Measurements from ENCODE around the gene BTNL9. TPM values are rescaled to one million over a fixed set of nuclear protein-coding genes. Genes with fewer than 3 reads are reported as not detected.

BTNL9 gene
- polyA plus RNA-seq, 2 of the 4 experiments (the other 2 are of a cell fraction): 0.85 to 1.5 TPM

- ChIA-PET POLR2A (no interaction called here), CTCF (no interaction called here)
- no peak for DNase-seq (ENCODE audit: low read depth in 1 of 2, low spot score in 1 of 2)
- no peaks in the 10 kb centered on the region for H3K9me3 ChIP-seq
- H3K4me3 ChIP-seq: no peak overlapping the region
- no peak for FAIRE-seq
- WGBS (ENCODE audit: missing lambda C conversion rate): 60% methylated on average over 3 of the region's 3 CpGs
- no peak for ATAC-seq
- peaks cover 3% of the 10 kb centered on the region; the same call in 1 of the 3 replicates for H3K4me1 ChIP-seq
- no peak overlapping the region for H3K27ac ChIP-seq
- no peak overlapping the region for H3K4me2 ChIP-seq
- TF ChIP-seq CHD2 (IDR thresholded peaks at IDR 0.05; ENCODE audit: low read length, partially characterized antibody) (no peak), RNF2 (IDR thresholded peaks at IDR 0.05; ENCODE audit: borderline replicate concordance, low read depth) (no peak), GATA3 (IDR thresholded peaks at IDR 0.05; ENCODE audit: borderline replicate concordance) (no peak), HEYL (CRISPR knock-in tag; IDR thresholded peaks at IDR 0.05) (no peak), MAFK (IDR thresholded peaks at IDR 0.05; ENCODE audit: partially characterized antibody) (no peak), MAX (IDR thresholded peaks at IDR 0.05) (no peak), NFE2L2 (conservative IDR thresholded peaks at IDR 0.05; ENCODE audit: low read length) (no peak), POLR2AphosphoS2 (conservative IDR thresholded peaks at IDR 0.05; ENCODE audit: low read length) (no peak), FOSB (CRISPR knock-in tag; IDR thresholded peaks at IDR 0.05) (no peak), CBX2 (IDR thresholded peaks at IDR 0.05; ENCODE audit: borderline replicate concordance, low read depth) (no peak), POLR2A (IDR thresholded peaks at IDR 0.05; ENCODE audit: low read length) (no peak), TP53 (CRISPR knock-in tag; IDR thresholded peaks at IDR 0.05) (no peak), ELK1 (IDR thresholded peaks at IDR 0.05; ENCODE audit: low read depth, low read length) (no peak), RAD21 (conservative IDR thresholded peaks at IDR 0.05 in 1 of 2, IDR thresholded peaks at IDR 0.05 in 1 of 2) (no peak)
Measured at GRCh38 chr5:181031716-181032115, 8.3 kb upstream of the BTNL9 start.

GRCh38 chr5:181035991-181036815, 3.9 kb upstream of the BTNL9 start:
- WGBS (ENCODE audit: missing lambda C conversion rate): 65% methylated on average over 18 of the region's 20 CpGs
- Histone ChIP-seq H3K4me2 (no peak overlapping the region), H3K27ac (no peak overlapping the region), H3K4me3 (no peak overlapping the region), H3K9me3 (no peaks in the 10 kb centered on the region), H3K4me1 (no peaks in the 10 kb centered on the region)
- CTCF ChIA-PET: interaction anchor here (1.1 to 1.6 kb wide), 2 partner anchors 12 to 167 kb away, joined by 3 to 4 read pairs; no protein-coding TSS in a partner anchor
- TF ChIP-seq FOXS1 (CRISPR knock-in tag; IDR thresholded peaks at IDR 0.05): no peak
- no peak for TF ChIP-seq PBX3 (IDR thresholded peaks at IDR 0.05)
- no peak for TF ChIP-seq GATA3 (IDR thresholded peaks at IDR 0.05; ENCODE audit: borderline replicate concordance)
- no peak for TF ChIP-seq RFX5 (IDR thresholded peaks at IDR 0.05)
- TF ChIP-seq RAD21 (conservative IDR thresholded peaks at IDR 0.05 in 1 of 2, IDR thresholded peaks at IDR 0.05 in 1 of 2): no peak
- no peak for TF ChIP-seq ZNF302 (CRISPR knock-in tag; IDR thresholded peaks at IDR 0.05)
- TF ChIP-seq KDM1A (IDR thresholded peaks at IDR 0.05; ENCODE audit: low read depth): no peak
- no peak for TF ChIP-seq CTCF (IDR thresholded peaks at IDR 0.05)
- TF ChIP-seq CHD2 (IDR thresholded peaks at IDR 0.05; ENCODE audit: low read length, partially characterized antibody): no peak
- TF ChIP-seq HOXA7 (CRISPR knock-in tag; IDR thresholded peaks at IDR 0.05): no peak
- no peak for TF ChIP-seq FOSB (CRISPR knock-in tag; IDR thresholded peaks at IDR 0.05)
- POLR2A ChIA-PET: no interaction called here
- ATAC-seq (no peak), FAIRE-seq (no peak), DNase-seq (ENCODE audit: low read depth in 1 of 2, low spot score in 1 of 2) (no peak)

Data from A549 (cell line).